Thyroid gland (tissue), 4 donors: ENCODE measurements around the gene TEAD3. TPM values are rescaled to one million over a fixed set of nuclear protein-coding genes. Genes with fewer than 3 reads are reported as not detected.

Experiments
- DNase-seq, 2 donors: peaks; one replicate each; pipeline ENCODE4 v3.0.0-alpha.2; 2019
- H3K27ac ChIP-seq, 3 donors: fragments of 200-600 bp; sonication (generic); 1 replicate in 2 of 3; 2 replicates in 1 of 3; pipeline ENCODE4 v1.5.1; 2016 to 2019; ENCODE audit warnings: mild to moderate bottlenecking in 1 of 3, moderate library complexity in 1 of 3
- H3K27me3 ChIP-seq: fragments of 200-600 bp; sonication (generic); one replicate; pipeline ENCODE4 v1.5.1; 2019
- H3K36me3 ChIP-seq, 2 donors: fragments of 200-600 bp; sonication (generic); one replicate each; pipeline ENCODE4 v1.5.1; 2016 to 2019
- H3K4me1 ChIP-seq, 2 donors: fragments of 200-600 bp; sonication (generic); one replicate each; pipeline ENCODE4 v1.5.1; 2017 to 2019
- H3K4me3 ChIP-seq, 3 donors: fragments of 200-600 bp; sonication (generic); replicated peaks in 1 of 3; 1 replicate in 2 of 3; 2 replicates in 1 of 3; pipeline ENCODE4 v1.5.1; 2016; ENCODE audit warnings: mild to moderate bottlenecking in 1 of 3
- H3K9me3 ChIP-seq: fragments of 200-600 bp; sonication (generic); one replicate; pipeline ENCODE4 v1.5.1; 2017
- POLR2A ChIP-seq, 2 donors: fragments of 450-650 bp; IDR thresholded peaks; one replicate each; pipeline ENCODE4 v1.6.1; 2017; ENCODE audit warnings: antibody characterized with exemption in 2 of 2, mild to moderate bottlenecking in 2 of 2, moderate library complexity in 1 of 2
- WGBS, 2 donors: methylation state at CpG; one replicate each; pipeline ENCODE4 v1.1.5; 2017; 5-methylcytosine and 5-hydroxymethylcytosine counted together
- intact Hi-C: fragments of 100-400 bp; cut with DNase I; formaldehyde crosslinking; loops from one replicate; pipeline ENCODE4 v1.15.1; 2023
- total RNA-seq, 4 donors: library from RNA; depleted of rRNA; stranded (reverse); fragments of >200 nt; gene quantifications; one replicate each; pipeline ENCODE4 v1.2.3, GENCODE V29; 2016
- TF ChIP-seq, protein P1 (sequence below), 6 experiments: fragments of 200-600 bp in 3 of 6; fragments of 450-650 bp in 3 of 6; sonication (generic) in 3 of 6; IDR thresholded peaks; one replicate each; pipeline ENCODE4 v1.5.1; 2016 to 2019; ENCODE audit warnings: antibody characterized with exemption in 6 of 6, mild to moderate bottlenecking in 2 of 6, inconsistent platforms in 1 of 6, moderate library complexity in 1 of 6

Gene TEAD3
- total RNA-seq, 4 donors from 2014 or later, result 9.9 to 17.0 (median 11.2) TPM

DNA sequence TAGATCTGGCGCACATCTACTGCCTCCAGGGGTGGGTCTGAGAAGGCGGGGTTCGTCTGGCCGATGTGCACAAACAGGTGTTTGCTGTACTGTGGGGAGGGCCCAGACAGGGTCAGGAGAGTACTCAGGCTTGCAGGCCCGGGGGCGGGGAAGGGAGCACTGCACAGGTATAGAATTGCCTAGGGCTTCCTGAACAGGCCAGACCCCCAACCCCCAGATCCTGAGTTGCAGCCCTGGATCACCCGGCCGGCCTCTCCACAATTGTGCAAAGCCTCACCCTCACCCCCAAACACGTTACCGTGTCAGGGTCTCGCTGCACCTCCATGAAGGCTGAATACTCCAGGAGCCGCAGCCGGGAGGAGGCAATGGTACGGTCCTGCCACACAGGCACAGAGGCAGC, 20.9 kb downstream of the TEAD3 start:
- H3K4me3 ChIP-seq, result no peak overlapping the region
- H3K27ac ChIP-seq, result no peak overlapping the region
- H3K9me3 ChIP-seq, result no peaks in the 10 kb centered on the region
- WGBS, 2 donors, result 91 to 92% methylated on average over 12 to 14 of the region's 14 CpGs
- peaks cover 0 to 2% of the 10 kb centered on the region in 2 donors for H3K4me1 ChIP-seq
- peaks cover 10 to 11% of the 10 kb centered on the region in 2 donors for H3K36me3 ChIP-seq
- DNase-seq, result no peak
- H3K27me3 ChIP-seq, result no peaks in the 10 kb centered on the region
- no peak for TF ChIP-seq POLR2A (IDR thresholded peaks at IDR 0.05)
- TF ChIP-seq, protein P1, sequence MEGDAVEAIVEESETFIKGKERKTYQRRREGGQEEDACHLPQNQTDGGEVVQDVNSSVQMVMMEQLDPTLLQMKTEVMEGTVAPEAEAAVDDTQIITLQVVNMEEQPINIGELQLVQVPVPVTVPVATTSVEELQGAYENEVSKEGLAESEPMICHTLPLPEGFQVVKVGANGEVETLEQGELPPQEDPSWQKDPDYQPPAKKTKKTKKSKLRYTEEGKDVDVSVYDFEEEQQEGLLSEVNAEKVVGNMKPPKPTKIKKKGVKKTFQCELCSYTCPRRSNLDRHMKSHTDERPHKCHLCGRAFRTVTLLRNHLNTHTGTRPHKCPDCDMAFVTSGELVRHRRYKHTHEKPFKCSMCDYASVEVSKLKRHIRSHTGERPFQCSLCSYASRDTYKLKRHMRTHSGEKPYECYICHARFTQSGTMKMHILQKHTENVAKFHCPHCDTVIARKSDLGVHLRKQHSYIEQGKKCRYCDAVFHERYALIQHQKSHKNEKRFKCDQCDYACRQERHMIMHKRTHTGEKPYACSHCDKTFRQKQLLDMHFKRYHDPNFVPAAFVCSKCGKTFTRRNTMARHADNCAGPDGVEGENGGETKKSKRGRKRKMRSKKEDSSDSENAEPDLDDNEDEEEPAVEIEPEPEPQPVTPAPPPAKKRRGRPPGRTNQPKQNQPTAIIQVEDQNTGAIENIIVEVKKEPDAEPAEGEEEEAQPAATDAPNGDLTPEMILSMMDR (IDR thresholded peaks at IDR 0.05), result no peak
- intact Hi-C loops, result no loop called here

DNA sequence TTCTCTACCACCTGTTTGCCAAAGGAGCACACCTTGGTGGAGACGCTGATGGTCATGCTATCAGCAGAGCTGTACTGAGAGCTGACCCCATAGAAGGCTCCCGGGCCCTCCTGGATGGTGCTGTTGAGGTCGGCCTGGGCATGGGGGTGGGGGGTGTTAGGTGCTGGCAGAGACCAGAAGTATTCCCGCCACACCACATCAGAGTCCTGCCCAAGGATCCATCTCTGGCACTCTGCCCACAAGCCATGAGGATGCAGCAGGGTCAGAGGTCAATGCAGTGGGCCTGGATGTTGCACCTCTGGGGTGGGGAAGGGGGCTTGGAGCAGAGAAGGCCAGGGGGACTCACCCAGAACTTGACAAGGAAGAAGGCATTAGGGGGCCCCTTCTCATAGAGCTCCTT, 21.3 kb downstream of the TEAD3 start:
- WGBS, 2 donors, result 85 to 86% methylated on average over 2 to 4 of the region's 4 CpGs
- Histone ChIP-seq H3K4me1 (peaks cover 0 to 6% of the 10 kb centered on the region in 2 donors), H3K27ac (no peak overlapping the region), H3K36me3 (peaks cover 15% of the 10 kb centered on the region in 2 donors), H3K9me3 (no peaks in the 10 kb centered on the region), H3K27me3 (no peaks in the 10 kb centered on the region), H3K4me3 (no peak overlapping the region)
- DNase-seq, result no peak
- TF ChIP-seq POLR2A (IDR thresholded peaks at IDR 0.05), result no peak
- TF ChIP-seq, protein P1 (IDR thresholded peaks at IDR 0.05), result no peak
- intact Hi-C loops, result no loop called here

DNA sequence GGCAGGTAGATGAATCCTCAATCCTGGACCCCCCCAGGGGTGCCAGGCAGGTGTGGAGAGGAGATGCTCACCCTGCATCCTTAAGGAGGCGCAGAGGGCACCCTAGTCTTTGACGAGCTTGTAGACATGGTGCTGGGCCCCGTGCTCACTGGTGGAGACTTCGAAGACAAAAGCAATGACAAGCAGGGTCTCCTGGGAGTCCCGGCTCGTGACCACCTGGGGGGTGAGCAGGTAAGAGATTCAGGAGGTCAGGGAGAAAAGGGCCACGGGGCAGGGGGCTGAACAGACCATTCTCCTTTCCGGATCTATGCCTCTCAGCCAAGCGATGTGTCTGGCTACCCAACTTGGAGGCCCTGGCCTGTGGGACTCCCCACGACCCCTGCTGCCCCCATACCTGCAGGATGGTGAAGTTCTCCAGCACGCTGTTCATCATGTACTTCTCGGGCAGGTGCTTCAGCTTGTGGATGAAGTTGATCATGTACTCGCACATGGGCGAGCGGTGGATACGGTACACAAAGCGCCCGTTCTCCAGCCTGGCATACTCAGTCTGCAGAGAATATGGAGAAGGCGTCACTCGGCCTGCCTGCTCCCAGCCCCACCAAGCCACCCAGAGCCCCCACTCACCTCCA, 21.8 kb downstream of the TEAD3 start:
- 89 to 96% methylated on average over 20 of the region's 20 CpGs for WGBS, 2 donors

DNA sequence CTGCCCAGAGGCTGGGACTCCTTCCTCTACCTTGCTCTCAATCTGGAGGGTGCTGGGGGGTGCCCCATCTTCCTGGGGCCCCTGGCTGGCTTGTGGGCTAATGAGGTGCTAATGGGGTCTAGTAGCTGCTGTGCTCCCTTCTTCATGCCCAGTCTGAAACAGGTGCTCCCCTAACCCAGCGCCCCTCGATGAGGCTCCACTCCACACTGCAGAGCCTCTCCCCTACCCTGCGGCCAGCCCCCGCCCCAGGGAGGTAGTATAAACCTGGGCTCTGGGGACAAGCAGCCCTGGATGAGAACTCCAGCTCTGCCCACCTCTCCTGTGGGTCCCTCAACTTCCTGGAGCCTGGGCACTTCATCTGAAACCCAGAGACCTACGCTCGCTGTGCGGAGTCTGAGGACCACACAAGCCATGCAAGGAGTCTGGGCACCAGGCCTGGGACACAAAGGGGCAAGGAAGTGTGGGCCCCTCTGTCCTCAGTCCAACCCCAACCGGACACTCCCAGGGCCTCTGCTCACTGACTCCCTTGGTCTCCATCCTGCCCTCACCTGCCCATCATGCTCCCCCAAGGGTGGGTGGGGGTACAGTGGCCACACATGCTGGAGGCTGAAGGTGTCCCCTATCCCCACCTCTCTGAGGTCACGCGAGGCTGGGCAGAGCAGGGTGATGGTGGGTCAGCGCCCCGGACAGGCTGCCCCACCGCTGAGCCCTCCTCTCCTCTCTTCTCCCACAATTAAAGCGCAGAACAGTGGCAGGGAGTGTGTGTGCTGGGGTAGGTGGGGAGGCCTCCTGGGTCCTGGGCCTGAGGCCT, 22.5 kb downstream of the TEAD3 start:
- H3K4me3 ChIP-seq, result no peak overlapping the region
- H3K27me3 ChIP-seq, result no peaks in the 10 kb centered on the region
- no peak overlapping the region for H3K27ac ChIP-seq
- no peak for DNase-seq
- H3K4me1 ChIP-seq, result peaks cover 5 to 18% of the 10 kb centered on the region in 2 donors
- intact Hi-C loops, result no loop called here
- no peaks in the 10 kb centered on the region for H3K9me3 ChIP-seq
- no peak for TF ChIP-seq POLR2A (IDR thresholded peaks at IDR 0.05)
- TF ChIP-seq, protein P1 (IDR thresholded peaks at IDR 0.05), result no peak
- peaks cover 16 to 21% of the 10 kb centered on the region in 2 donors for H3K36me3 ChIP-seq
- WGBS, 2 donors, result 90 to 93% methylated on average over 7 to 13 of the region's 14 CpGs

More for the DNA sequence above, 21.8 kb downstream of the TEAD3 start:
- Histone ChIP-seq H3K4me1 (peaks cover 0 to 11% of the 10 kb centered on the region in 2 donors), H3K4me3 (no peak overlapping the region), H3K36me3 (peaks cover 16 to 20% of the 10 kb centered on the region in 2 donors), H3K27ac (no peak overlapping the region), H3K9me3 (no peaks in the 10 kb centered on the region), H3K27me3 (no peaks in the 10 kb centered on the region)
- TF ChIP-seq, protein P1 (IDR thresholded peaks at IDR 0.05), result no peak
- TF ChIP-seq POLR2A (IDR thresholded peaks at IDR 0.05), result no peak
- DNase-seq, result no peak
- intact Hi-C loops, result no loop called here

DNA sequence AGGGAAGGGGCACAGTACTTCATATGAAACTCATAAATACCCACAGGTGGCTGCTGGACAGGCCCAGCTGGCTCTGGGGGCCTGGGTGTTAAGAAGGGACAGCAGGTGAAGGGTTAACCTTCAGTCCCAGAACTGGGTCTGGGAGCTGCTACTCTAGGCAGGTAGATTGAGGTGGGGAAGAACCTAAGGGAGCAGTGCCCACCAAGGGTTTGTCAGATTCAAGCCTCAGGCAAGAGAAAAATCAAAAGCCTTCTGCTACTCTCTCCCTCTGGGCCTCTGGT, 23.1 kb downstream of the TEAD3 start:
- intact Hi-C loops, result no loop called here
- no peak overlapping the region for H3K27ac ChIP-seq
- H3K9me3 ChIP-seq, result no peaks in the 10 kb centered on the region
- DNase-seq, result no peak
- H3K36me3 ChIP-seq, result peaks cover 16 to 21% of the 10 kb centered on the region in 2 donors
- H3K4me1 ChIP-seq, result peaks cover 10 to 18% of the 10 kb centered on the region in 2 donors
- H3K4me3 ChIP-seq, result no peak overlapping the region
- TF ChIP-seq, protein P1 (IDR thresholded peaks at IDR 0.05), result no peak
- no peak for TF ChIP-seq POLR2A (IDR thresholded peaks at IDR 0.05)
- H3K27me3 ChIP-seq, result no peaks in the 10 kb centered on the region
